BJ (cell line): Measurements from ENCODE around the gene TYMP. TPM values are rescaled to one million over a fixed set of nuclear protein-coding genes. Genes with fewer than 3 reads are reported as not detected.
A peak's percentile ranks its signal among the peaks of the same experiment; 100 is the strongest.

Experiments used
- CTCF ChIA-PET: fragments of 350-600 bp; formaldehyde crosslinking; extraction: SDS; loops from one replicate; lab custom pipeline; 2021; ENCODE audit warnings: antibody characterized with exemption, inconsistent platforms; lab: Yijun Ruan, JAX
- POLR2A ChIA-PET: fragments of 300-600 bp; sonication (Branson Sonifier 250); formaldehyde crosslinking; extraction: SDS; loops from one replicate; lab custom pipeline; 2021; ENCODE audit warnings: antibody characterized with exemption; lab: Charles Lee
- DNase-seq: peaks from one replicate; pipeline ENCODE4 v3.0.0-alpha.2; 2011; ENCODE audit warnings: low read depth
- H3K27me3 ChIP-seq: 2 replicates; pipeline ENCODE4 v1.6.0; 2011; ENCODE audit warnings: low read length; ENCODE audit not compliant: control insufficient read depth, insufficient read depth
- H3K36me3 ChIP-seq: 2 replicates; pipeline ENCODE4 v1.5.1; 2011; ENCODE audit warnings: low read length; ENCODE audit not compliant: control insufficient read depth, insufficient read depth
- H3K4me3 ChIP-seq: 2 replicates; pipeline ENCODE4 v1.5.1; 2011; ENCODE audit warnings: low read depth, mild to moderate bottlenecking, control low read depth, low read length
- CTCF ChIP-seq: IDR thresholded peaks from 2 replicates; pipeline ENCODE4 v1.5.1; 2011; ENCODE audit warnings: low read depth, mild to moderate bottlenecking, control low read depth, inconsistent platforms, low read length, moderate library complexity; ENCODE audit not compliant: insufficient read depth
- polyA plus RNA-seq: library from polyadenylated mRNA; depleted of rRNA; stranded (reverse); fragments of >200 nt; gene quantifications from 2 replicates; pipeline ENCODE4 v1.2.3, GENCODE V29; 2011

Gene TYMP
- polyA plus RNA-seq, 1 experiment, result 20.6 TPM

GRCh38 chr22:50576806-50577696, 47.2 kb upstream of the TYMP start:
- CTCF ChIA-PET, result interaction anchor here (0.6 to 2.7 kb wide), 7 partner anchors 8 to 115 kb away, joined by 3 to 20 read pairs (median 3); partner anchors contain the start of gene SYCE3
- peaks cover 8% of the 10 kb centered on the region for H3K36me3 ChIP-seq
- no peak for DNase-seq
- TF ChIP-seq CTCF, result no peak
- POLR2A ChIA-PET, result interaction anchor here (0.5 kb wide), 1 partner anchor 97 kb away, joined by 4 read pairs; no protein-coding TSS in a partner anchor
- no peaks in the 10 kb centered on the region for H3K27me3 ChIP-seq
- no peak overlapping the region for H3K4me3 ChIP-seq

GRCh38 chr22:50576070-50576469, 46.3 kb upstream of the TYMP start:
- H3K4me3 ChIP-seq, result no peak overlapping the region
- H3K27me3 ChIP-seq, result no peaks in the 10 kb centered on the region
- ChIA-PET POLR2A (no interaction called here), CTCF (interaction anchor here (1.0 to 2.7 kb wide), 7 partner anchors 9 to 120 kb away, joined by 3 to 20 read pairs (median 4); partner anchors contain the start of gene SYCE3)
- no peak for DNase-seq
- peaks cover 8% of the 10 kb centered on the region for H3K36me3 ChIP-seq
- peak; percentile 23; the same call in 1 of the 2 replicates for TF ChIP-seq CTCF

GRCh38 chr22:50575426-50575941, 45.7 kb upstream of the TYMP start:
- peaks cover 8% of the 10 kb centered on the region for H3K36me3 ChIP-seq
- H3K4me3 ChIP-seq, result no peak overlapping the region
- no peaks in the 10 kb centered on the region for H3K27me3 ChIP-seq
- POLR2A ChIA-PET, result no interaction called here
- TF ChIP-seq CTCF, result no peak; the same call in 1 of the 2 replicates
- CTCF ChIA-PET, result interaction anchor here (1.0 to 2.7 kb wide), 9 partner anchors 10 to 121 kb away, joined by 3 to 20 read pairs (median 4); partner anchors contain the start of gene SYCE3
- no peak for DNase-seq

- no peaks in the 10 kb centered on the region for H3K27me3 ChIP-seq
- CTCF ChIA-PET, result interaction anchor here (0.6 to 1.6 kb wide), 4 partner anchors 9 to 116 kb away, joined by 3 to 7 read pairs (median 4); partner anchors contain the start of gene SYCE3
- no peak overlapping the region for H3K4me3 ChIP-seq
- peaks cover 4% of the 10 kb centered on the region for H3K36me3 ChIP-seq
- TF ChIP-seq CTCF, result no peak
- POLR2A ChIA-PET, result no interaction called here
- DNase-seq, result no peak
Observed at GRCh38 chr22:50574383-50574755, 44.6 kb upstream of the TYMP start.
